ENCODE results near the gene GALNT2.

The GALNT2 gene

DNA sequence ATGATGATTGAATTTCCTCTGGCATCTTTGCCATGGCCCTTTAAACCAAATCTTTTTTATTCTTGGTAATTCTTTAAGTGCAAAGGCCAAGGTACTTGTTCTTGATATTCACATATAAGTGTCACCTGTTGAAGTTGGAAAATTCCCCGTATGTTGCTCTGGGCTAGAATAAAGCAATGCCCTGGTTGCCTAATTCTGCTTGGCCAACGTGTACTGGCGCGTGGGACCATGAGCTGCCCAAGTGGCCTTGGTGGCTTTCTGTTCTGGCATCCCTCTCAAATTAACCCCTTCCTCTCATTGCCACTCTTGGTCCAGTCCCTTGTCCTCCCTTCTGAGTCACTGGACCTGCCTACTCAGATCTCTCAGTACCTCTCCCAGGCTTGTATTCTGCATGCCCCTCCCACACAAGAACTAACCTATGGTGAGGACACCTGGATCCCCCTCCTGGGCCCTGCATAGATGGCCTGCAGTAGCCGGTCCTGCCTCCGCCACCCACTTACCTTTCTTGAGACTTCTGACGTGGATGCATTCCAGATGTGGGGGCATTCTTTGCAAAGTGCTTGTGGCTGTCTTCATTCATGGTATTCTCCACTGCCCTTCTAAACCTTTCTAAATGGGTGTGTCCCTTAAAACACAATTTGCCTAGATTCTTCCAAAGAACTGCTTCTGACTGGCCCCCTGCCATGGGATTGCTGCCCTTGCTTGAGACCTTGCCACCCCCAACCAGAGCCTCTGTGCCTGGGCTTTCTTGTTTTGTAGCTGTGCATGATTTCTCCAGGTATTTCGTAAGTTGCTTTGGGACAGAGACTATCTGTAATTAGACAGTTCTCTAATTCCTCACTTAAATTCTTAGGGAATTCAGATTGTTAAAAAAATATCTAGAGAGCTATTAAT, 152.4 kb downstream of the GALNT2 start:
- DNase-seq = no peak

DNA sequence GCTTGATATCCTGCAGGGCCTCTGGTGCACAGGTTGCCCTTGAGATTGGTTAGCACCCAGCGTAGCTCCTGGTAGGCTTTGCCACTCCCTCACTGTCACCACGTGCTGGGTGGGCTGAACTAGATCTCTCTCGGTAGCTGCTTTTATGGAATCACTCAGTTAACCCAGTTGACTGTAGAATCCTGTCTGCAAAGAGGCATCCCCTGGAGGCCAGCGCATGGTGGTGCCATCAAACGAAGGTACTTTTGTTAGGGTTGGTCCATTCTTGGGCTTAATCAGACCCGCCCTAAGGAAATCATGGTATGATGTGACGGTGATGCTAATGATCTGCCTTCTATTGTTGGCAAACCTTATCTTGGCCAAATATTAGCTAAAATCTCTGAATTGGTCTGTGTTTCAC, 153.4 kb downstream of the GALNT2 start:
- no peak for DNase-seq

DNA sequence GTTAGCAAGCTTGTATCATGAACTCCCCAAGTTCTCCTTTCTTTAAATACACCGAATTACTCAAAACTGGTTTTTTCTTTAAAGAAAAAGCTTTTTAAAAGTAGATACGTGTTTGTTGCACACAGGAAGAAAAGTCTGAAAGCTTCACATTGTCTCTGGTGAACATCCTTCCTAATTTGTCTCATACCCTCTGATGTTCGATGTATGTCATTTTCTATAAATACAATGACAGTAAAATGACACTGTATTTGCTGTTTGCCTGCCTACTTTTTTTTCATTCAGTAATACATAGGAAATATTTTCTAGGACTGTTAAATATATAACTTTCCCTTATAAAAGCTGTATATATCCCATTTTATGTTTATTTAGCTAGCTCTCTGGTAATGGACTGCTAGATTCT, 153.9 kb downstream of the GALNT2 start:
- no peak for DNase-seq

DNA sequence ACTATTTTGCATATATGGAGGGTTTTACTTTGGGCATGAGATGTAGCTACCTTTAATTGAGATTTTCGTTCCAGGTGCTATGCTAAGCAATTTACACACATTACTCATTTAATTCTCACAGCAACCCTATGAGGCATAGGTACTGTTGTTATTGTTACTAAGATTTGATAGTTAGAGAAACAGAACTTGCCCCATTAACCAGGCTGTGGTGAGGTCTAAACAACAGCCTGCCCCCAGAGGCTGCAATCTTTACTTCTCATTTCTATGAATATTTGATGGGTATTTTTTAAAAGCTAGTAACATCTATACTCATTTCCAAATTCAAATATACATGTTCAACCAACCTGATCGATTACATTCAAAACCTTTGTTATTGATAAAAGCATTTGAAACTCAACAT, 155.6 kb downstream of the GALNT2 start:
- peak; percentile 21 for DNase-seq

DNA sequence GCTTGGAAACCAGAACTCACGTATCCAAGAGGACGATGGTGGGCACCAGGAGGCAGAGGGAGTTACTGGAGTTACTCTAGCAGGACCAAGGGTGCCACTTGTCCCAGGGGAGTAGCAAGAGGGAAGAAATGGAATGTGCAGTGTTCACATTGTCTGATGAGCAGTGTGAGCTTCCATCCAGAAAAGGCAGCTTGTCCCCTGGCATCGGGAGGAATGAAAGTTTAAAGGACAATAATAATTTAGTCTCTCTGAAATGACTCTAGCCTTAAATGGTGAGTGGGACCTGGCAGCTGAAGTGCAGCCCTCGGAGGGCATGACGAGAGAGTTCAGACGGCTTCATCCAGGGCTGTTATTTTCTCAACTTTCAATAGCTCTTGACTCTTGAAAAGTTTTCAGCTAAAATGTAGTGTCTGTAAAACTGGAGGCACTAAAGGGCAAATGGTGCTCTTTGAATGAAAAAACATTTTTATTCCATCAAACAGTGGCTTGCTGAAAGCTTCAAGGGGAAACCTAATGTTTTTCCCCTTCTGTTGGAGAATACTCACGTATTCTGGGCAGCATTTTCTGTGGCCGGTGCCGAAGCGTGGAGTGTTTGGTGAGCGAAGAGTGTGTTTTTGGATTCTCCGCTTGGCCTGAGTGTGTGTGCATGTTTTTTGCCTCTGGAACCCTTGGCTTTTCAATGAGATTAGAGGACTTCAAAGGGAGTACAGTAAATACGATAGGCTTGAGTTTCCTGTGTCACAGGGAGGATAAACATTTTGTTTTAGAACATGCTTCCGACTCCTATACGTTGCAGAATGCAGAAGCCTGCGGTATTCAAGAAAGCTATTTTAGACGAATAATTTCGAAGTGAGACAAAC, 157.3 kb downstream of the GALNT2 start:
- DNase-seq = no peak

DNA sequence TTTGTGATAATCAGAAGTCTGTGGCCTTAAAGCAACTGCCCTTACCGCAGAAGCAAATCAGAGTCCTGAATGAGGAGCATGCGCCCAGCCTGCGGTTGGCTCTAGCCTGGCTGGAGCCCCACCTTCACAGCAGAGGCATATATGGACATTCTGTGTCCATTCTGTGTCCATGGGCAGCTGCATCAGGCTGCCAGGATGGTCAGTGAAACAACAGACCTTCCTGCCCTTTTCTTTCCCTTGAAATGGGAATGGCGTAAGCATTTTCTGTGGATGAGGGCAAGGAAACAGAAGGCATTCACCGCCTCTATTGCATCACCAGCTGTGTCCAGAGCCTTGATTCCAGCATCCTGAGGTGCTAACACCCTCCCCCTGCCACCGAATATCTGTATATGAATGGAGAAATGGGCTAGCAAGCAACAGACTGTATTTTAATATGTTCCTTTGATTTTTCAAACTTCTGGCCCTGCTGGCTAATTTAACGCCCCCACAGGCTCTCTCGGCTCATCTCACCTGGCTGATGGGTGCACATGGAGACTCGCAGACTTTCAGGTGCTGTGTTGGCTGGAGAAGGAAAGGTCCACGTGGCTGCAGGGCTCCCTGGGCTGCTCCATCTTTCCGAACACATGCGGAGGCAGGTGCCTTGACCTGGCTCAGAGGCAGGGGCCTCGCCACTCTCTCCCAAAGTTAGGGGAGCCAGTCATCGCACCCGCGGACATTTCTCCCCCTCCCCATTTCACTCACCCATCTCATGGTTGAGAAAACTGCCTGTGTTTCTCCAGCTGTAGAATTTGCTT, 159.2 kb downstream of the GALNT2 start:
- no peak for DNase-seq

DNA sequence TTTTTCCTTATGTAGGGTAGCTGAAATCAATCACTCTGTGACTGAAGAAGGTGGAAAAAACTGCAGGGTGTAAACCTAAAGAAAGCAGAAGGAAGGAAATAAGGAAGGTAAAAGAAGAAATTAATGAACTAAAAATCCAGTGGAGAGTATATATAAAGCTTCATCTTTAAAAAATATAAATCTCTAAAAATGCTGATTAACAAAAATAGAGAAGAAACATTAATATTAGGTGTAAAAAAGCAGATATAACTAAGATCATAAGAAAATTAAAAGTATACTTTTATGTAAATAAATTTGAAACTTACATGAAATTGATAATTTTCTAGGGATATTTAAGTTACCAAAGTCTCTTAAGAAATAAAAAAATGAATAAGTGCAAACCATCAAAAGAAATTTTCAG, 159.8 kb downstream of the GALNT2 start:
- no peak for DNase-seq

DNA sequence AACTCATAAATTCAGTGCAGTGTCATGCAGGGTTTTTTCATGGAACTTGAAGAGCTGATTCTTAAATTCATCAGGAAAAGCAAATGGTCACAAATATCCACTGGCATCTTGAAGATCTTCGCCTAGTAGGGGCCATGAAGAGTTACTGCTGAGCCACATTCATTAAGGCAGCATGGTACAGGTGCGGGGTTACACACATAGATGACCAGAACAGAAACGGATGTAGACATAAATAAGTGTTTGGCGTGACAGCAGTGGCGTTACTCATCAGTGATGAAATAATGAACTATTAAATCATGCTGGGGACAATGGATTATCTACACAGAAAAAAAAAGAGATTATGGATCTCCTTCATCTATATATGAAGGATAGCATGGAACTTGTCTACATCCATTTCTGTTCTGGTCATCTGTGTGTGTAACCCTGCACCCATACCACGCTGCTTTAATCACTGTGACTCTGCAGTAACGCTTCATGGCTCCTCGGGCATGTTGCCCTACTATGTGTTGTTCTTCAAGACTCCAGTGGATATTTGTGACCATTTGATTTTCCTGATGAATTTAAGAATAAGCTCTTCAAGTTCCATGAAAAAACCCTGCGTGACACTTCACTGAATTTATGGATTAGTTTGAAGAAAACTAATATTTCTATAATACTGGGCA, 161.3 kb downstream of the GALNT2 start:
- no peak for DNase-seq

DNA sequence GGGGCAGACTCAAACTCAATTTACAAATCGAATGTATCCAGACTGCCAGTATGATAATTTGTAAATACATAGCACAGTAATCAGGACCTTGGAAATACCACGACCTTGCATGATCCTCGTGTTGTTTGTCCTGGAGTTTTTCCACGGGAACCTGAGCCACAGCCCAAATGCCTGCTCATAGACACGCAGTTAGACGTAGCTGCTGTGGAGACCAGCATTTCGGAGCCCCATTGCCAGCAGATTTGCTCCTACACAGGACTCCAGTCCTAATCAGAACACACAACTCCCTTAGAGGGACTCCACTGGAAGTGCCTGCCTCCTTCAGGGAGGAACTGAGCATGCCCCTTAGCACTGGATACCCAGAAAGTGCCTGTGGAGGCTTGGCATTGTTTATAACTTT, 163.2 kb downstream of the GALNT2 start:
- DNase-seq = no peak

DNA sequence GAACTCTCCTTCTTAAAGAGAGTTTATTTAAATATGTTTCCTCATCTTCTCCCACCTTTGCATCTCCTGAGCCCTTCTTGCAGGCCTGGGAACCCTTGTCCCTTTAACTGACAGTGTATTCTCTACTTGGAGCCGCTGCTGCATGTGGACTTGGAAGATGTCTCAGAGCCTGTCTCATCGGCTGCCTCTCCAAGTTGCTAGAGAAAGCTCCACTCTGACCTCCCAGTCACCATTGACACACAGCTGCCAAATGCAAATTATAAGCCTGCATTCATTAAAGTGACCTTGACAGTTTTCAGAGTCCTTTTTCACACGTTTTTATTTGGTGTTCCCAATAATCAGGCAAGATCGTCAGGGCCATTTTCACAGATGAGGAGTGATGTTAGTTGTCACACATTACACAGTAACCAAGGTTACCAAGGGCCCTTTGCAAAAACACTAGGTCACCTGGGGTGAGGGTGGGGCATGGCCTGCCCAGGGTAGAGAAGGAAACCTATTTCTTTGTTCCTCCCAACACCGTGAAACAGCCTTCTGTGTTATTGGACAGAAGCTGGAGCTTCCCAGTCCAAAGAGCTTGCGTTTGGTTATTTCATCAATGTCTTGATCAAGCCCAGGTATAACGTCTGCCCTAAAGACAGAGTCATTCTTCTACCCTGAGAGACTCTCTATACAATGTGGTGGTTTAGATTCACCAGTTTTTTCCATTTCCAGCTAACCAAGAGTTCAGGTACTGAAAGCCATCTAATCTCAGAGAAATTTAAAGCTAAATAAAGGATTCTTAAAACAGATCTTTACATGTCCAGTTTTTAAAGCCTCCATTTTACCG, 164.1 kb downstream of the GALNT2 start:
- DNase-seq = no peak

DNA sequence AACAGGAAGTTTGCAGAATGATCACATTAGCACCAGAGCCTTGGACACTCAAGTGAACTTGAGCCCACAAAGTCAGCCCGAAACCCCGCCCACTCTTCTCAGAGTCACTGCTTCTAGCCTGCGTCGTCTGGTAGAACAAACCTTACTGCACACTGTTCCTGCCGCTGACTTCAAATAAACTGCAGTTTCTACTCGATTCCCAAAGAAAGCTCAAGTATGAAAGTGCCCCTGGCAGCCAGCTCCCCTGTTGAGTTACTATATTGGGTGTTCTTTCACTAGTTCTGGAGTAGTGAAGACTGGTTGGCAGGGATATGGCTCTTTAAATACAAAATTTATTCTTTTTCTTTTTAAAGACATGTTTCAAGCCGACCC, 164.7 kb downstream of the GALNT2 start:
- no peak for DNase-seq

DNA sequence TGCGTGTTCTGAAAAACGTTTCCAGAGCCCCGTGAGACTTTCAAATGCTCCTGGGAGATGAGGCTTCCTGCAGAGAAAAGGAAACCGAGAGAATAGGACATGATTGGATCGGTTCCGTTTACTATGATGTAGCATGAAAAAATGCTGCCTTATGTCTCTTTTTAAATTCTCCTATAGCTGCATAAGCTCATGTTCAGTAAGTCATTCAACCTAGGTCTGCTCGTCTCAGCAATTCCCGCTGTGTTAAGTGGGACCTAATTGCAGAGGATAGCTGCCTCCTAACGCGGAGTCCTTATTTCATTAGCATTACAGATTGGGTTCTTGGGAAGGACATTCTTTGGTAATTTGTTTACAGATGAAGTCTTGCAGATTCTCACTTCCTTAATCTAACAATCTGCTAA, 165.3 kb downstream of the GALNT2 start:
- DNase-seq = no peak

DNA sequence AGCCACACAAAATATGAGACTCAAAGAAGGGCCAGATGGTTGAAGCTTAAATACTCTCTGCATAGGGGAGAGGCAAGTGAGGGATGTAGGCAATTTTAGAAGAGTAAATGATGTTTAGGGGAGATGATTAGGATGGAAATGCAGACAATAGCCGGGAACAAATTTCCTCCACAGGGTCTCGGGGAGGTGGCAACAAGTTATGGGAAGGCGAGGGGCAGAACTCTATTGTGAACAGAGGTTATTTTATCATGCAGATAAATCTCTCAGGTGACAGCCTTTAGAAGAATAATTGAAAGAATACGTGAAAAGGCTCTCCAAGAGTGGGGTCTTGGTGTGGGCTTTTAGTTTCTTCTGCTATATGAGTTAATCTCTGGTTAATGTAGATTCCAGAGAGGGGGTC, 166.7 kb downstream of the GALNT2 start:
- no peak for DNase-seq

DNA sequence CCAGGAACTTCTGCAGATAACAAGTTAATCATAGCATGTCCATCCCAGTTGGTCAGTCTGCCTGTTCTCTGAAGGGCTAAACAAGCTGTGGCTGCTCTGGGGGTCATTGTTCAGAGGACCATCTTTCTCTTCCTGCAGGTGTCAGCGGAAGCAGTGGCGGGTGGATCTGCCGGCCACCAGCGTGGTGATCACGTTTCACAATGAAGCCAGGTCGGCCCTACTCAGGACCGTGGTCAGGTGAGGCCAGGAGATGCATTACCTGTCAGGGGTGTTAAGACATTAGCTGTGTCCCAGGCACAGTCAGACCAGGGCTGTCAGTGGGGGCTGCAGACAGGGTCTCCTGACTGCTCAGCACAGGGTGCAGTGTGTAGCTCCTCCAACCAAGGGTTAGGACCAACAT, 168.8 kb downstream of the GALNT2 start:
- DNase-seq = no peak

DNA sequence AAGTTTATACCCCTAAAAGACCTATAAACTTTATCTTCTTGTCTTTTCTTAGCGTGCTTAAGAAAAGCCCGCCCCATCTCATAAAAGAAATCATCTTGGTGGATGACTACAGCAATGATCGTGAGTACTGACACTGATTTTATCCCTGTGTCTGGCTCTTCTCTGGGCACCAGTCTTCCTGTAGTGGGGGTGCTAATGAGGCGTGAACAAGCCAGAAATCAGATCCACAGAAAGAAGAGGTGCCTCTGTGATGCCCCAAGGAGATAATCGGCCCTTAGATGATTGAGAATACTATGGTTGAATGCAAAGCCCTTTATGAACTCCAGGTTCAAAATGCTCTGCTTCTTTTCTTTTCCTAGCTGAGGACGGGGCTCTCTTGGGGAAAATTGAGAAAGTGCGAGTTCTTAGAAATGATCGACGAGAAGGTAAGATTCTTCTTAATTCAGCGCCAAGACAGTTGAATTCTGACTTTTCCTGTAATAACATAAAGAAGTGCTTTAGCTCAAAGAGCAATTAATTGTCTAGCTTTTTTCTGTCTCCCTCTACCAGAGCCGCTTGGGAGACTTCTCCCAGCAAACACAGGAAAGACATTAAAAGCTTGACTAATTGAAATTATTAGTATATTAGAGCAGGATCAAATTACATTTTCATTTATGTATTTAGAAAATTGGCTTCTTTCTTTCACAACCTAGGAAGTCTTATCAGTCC, 169.4 kb downstream of the GALNT2 start:
- no peak for DNase-seq

DNA sequence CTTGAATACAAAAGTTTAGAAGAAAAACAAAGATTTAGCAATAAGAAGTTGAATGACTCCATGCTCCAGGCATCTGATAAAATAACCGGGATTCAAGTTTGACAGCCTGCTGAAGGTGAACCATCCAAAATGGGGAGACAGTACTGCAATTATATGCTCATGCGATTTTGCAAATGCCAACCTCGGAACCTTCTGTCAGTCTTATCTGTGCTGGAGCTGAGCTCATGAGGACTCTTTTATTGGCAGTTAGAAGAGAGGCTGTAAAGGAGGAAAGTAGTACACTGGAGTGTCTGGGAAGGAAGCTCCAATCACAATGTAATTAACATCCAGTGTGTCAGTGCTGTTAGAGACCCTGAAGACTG, 170.0 kb downstream of the GALNT2 start:
- DNase-seq = no peak

DNA sequence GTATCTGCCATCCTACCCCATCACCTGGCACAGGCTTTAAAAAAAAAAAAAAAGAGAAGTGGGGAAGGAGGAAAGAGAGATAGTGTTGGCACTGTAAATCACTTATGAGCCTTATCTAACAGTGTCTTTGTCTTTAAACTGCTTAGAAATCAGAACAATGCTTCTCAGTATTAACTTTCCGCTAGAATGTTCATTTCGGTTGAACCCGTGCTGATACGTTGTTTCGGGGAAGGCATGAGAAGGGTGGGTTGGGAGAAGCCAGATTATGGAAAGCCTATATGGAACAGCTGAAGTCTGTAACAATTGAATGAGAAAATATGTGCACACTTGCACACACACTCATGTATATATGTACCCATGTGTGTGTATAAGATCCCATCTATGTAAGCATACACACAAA, 170.8 kb downstream of the GALNT2 start:
- no peak for DNase-seq

DNA sequence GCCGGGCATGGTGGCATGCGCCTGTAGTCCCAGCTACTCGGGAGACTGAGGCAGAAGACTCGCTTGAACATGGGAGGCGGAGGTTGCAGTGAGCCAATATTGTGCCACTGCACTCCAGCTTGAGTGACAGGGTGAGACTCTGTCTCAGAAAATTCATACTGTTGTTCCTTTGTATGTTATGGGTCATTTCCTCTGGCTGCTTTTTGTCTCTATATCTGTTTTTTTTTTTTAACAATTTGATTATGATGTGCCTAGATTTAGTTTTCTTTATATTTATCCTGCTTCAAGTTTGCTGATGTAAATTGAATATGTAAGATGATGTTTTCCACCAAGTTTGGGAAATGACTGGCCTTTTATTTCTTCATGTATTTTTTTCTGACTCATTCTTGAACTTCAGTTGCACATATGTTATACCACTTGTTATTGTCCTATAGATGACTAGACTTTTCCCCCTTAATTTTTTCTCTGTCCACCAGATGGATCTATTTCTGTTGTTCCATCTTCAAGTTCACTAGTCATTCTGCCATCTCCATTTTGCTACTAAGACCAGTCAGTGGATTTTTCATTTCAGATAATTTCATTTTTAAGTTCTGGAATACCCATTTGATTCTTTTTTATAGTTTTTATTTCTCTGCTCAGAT, 173.5 kb downstream of the GALNT2 start:
- DNase-seq = no peak

DNA sequence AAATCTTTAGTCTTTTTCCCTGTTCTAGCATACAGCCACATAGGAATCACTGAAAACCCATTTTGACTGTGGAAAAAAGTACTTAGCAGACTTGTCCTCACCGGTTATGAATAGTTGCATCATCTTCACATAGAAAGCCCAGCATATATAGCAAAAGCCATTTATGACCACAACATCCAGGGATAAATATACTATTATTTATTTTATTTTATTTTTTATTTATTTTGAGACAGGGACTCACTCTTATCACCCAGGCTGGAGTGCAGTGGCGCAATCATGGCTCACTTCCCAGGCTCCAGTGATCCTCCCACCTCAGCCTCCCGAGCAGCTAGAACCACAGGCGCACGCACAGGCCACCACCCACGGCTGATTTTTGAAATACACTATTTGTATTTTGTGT, 175.3 kb downstream of the GALNT2 start:
- no peak for DNase-seq

DNA sequence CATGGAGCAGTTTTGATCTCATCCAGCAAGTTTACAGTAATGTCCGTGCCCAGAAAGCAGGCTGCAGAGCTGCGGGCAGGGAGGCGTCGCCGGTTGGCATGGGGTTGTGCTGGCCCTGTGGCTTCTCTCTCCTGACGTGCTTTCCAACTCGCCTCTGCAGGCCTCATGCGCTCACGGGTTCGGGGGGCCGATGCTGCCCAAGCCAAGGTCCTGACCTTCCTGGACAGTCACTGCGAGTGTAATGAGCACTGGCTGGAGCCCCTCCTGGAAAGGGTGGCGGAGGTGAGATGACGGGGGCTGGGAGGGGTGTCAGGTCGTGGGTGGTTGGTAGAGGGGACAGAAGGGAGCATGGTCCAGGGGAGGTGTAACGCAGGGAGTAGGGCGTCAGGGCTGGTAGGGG, 176.1 kb downstream of the GALNT2 start:
- DNase-seq = no peak
